NCI-H345 (cell line): ENCODE results near the gene PDE1A.

Source experiments
- DNase-seq: peaks from one replicate; lab custom pipeline; 2025; lab: John Stamatoyannopoulos, UW

Gene PDE1A

DNA sequence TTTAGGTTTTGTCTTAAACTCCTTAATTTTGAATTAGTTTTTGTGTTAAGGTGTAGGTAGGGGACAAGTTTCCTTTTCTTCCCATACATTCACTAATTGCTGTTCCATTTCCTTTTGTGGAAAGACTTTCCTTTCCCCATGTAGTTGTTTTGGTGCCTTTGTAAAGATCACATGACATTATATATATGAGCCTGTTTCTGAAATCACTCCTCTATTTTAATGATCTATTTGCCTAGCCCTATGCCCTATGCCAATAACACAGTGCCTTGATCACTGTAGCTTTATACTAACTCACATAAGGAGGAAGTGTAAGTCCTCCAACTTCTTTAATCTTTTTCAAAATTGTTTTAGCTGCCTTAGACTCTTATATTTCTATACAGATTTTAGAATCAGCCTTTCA is 229.3 kb downstream of the PDE1A start:
- DNase-seq: no peak

DNA sequence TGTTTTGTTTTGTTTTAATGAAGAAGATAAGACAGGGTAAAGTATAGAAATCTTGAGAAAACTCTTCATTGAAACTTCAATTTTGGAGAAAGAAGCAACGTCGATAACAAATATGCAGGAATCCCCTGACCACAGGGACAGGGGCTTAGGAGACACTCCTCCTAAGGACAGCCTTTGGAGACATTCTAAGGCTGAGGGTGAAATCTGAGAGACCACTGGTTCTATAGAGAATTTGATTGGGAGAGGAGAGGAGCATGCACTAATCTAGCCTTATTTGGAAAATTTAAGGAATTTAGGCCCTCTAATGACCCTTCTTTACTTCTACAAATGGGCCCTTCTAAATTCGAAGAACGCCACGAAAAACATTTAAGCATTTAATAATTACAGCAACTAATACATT is 233.5 kb downstream of the PDE1A start:
- DNase-seq: no peak

DNA sequence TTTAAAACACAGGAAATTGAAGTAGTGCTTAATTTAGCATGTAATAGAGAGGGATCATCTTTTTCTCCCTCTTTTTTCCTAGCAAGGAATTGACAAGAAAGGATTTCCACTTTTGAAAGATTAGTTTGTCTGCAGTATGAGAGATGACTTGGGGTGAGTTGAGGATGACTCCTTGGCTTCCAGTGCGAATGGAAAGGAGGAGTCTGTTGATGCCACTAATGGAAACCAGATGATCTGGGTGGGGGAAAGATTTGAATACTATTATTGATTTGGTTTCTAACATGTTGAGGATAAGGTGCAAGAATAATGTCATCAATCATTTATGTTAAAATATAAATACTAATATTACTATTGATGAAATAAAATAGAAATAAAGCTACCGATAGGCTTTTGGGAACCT is 235.8 kb downstream of the PDE1A start:
- DNase-seq: no peak

DNA sequence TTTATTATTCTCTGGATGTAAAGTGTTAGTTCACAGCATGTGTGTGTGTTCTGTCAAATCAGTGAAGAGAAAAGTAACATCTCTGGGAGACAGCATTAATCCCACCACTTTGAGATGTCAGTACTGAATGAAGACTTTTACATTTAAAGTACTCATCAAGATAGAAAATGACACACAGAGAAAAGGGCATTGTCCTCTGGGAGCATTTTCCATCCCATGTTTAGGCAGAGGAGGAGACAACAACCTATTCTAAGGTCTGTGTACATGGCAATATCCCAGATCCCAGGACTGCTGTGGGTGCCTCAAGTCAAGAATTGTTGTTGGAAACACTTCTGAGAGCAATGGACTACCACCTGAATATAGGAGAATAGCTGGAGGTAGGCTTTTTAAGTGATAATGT is 239.7 kb downstream of the PDE1A start:
- peak; percentile 29 for DNase-seq

DNA sequence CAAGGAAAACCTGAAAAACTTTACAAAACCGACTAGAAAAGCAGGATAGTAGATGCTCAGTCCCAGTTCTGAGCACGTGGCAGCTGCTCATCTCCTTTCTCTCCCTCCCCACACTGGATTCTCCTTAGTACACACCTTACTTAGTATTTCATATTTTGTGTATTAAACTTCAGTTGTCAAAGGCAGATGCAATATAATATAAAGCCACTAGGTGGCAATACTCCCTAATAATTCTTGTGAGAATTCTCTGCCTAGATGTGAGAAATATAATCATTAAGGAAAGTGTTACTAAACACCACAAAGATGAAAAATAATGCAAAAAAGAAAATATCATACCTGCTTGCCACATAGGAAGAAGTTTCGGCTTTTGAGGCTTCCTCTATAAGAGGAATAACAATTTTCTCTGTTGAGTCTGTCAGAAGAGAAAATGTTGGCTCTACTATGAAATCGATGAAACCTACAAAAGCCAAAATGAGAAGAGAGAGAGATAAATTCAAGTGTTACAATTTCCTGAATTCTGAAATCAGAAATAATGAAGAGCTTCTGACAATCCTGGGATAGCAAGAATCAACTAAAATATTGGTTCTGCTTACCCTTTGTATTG is 240.6 kb downstream of the PDE1A start:
- DNase-seq: peak; percentile 64

DNA sequence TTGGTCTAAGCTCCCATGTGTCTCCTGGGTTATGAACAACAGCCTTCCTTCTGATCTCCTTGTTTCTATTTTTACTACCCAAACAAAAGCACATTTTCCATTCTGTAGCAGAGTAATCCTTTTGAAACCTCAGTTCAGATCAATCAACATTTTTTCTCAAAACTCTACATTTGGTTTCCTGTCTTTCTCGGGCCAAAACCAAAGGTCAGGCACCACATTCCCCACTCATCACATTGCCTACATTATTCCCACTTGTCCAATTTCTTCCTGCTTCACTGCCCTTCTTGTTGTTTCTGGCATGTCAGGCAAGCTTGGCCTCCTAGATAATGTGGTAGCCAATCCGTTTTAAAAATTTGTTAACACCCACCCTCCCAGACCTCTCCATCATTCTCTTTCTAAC is 244.4 kb downstream of the PDE1A start:
- no peak for DNase-seq

DNA sequence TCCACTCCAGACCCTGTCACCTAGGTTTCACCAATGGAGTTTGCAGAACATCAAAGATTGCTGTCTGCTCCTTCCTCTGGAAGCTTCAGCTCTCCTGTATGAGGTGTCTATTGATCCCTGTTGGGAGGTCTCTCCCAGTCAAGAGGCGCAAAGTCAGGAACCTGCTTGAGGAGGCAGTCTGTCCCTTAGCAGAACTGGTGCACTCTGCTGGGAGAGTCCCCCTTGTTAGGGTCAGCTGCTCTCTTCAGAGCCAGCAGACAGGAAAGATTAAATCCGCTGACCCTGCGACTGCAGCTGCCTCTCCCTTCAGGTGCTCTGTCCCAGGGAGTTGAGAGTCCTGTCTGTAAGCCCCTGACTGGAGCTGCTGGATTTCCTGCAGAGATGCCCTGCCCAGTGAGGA is 245.5 kb downstream of the PDE1A start:
- DNase-seq: no peak

DNA sequence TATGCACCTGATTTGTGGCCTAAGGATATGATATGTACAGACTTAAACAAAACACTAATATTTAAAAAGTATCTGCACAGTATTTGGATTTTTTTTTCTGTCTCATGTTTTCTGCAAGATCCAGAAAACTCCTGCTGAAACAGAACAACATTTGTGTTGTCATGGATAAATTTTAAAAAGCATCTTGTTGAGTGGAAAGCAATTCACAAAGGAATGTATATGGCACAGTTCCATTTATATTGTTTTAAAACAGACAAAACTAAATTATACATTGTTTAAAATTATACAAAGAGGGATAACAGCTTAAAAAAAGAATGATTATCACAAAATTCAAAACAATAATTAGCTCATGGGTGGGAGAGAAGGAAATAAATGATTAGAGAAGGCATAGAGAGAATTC is 247.7 kb downstream of the PDE1A start:
- DNase-seq: no peak

DNA sequence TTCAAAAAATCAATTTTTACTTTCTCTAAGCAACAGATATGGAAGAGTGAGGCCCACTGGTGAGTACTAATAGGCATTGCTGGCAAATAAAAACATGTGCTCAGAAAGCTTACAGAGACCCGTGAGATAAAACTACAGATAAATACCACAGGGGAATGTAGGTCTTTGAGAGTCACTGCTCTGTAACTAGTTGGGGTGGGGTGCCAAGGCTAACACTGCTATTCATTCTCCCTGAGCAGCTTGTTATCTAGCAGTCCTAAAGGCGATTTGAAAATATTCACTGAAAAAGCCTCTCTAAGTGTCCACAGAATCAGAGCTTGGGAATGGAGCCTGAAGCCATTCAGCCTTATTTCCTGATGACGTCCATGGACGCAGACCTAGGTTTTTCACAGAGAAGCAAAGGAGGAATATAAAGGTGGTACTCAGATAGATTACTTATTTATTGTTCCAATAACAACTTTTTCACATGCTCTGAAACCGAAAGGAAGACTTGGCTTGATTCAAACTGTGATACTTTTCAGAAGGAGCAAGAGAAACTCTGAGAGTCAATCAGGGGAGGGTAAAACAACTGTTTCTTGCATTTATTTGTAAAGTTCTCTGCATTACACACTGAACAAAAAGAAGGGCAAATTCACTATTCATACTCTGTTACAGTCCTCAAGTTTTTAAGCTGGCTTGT is 252.8 kb downstream of the PDE1A start:
- DNase-seq: no peak

DNA sequence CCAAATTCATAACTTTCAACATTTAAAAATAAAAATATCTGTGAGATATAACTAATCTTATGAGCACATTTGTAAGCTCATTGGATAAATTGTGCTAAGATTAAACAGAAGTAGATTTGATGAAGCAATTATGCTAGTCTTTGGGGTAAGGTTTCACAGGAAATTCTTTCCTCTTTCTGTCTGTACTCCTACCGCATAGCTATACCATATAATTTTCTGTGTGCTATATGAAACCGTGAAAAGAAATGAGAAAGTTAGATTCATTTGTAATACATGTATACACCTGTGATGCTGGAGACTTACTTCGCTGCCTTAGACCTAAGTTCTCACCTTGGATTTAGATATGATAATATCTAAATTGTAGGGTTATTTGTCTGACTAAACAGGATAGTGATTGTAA is 256.5 kb downstream of the PDE1A start:
- DNase-seq: no peak

DNA sequence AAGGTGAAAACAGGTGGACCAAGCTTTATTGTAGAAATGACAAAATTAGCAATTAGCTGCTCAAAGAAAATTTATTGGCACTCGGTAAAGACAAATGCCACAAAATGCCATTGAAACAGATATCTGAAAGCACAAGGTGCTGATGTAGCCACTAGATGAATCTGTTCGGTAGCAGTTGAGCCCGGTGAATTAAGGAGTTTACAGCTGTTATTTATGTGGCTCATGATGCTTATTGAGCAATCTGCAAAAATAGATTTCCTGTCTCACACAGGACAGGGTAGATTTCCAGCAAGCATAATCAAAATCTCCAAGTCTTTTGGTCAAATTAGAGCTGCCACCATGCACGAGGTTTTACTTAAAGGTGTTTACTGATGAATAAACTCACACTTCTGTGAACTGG is 259.0 kb downstream of the PDE1A start:
- DNase-seq: no peak

DNA sequence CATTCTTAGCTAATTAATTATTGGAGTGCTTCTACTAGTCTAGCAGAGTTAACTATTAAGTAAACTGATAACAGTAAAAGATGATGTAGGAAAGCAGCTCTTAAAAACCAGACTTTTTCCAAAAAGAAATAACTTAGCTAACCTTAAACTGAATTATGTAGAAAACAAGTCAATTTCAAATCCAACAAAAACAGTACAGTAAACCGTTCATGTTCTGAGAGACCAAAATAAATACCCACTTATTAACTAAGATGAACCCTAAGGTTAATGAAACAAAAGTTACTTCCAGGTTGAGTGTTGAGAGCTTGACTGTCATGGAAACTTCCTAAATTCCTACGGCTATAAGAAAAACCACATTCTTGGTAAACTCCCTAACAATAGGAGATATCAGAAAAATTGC is 260.0 kb downstream of the PDE1A start:
- no peak for DNase-seq

DNA sequence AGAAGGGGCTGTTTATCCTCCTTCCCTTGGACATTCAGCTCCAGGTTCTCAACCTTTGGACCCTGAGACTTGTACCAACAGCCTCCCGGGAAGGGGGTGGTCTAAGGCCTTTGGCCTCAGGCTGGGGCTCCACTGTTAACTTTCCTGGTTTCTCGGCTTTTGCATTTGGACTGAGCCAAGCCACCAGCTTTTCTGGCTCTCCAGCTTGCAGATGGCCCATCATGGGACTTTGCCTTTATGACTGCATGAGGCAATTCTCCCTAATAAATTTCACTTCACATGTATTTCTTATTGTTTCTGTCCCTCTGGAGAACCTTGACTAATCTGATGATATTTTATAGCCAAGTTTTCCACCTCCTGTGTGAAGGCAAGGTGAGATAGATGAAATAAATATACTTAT is 260.4 kb downstream of the PDE1A start:
- no peak for DNase-seq

DNA sequence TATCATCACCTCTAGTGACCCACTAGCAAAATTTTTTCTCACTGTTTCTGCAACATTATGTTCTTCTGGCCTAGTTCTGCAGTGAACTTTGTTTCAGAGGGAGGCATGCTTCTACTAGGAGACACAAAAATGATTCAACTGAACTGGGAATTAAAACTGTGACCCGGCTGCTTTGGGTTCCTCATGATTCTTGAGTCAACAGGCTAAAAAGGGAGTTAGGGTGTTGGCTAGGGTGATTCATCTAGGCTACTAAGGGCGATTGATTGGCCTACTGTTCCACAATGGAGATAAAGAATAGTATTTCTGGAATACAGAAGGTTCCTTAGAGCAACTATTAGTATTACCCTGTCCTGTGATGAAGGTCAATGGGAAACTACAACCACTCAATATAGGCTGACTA is 261.6 kb downstream of the PDE1A start:
- DNase-seq: no peak

DNA sequence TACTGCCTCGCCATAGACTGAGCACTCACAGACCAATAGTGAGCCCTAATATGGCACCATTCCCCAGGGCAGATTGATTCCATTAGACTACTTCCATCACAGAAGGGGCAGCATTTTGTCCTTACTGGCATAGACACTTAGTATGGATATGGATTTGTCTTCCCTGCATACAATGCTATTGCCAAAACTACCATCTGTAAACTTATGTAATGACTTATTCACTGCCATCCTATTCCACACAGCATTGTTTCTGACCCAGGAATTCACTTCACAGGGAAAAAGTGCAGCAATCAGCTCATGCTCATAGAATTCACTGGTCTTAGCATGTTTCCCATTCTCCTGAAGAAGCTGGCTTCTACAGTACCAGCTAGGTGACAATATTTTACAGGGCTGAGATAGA is 262.1 kb downstream of the PDE1A start:
- no peak for DNase-seq

DNA sequence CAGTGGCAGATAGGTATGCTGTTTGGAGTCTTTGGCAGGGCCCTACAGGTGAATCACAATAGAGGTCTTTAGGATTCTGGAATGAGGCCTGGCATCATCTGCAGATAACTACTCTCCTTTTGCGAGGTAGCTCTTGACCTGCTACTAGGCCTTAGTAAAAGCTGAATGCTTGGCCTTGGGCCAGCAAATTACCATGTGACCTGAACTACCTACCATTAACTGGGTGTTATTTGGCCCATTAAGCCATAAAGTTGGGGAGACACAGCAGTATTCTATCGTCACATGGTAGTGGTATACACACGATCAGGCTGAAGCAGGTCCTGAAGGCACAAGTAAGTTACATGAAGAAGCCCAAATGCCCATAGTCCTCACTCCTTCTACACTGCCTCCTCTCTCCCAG is 263.0 kb downstream of the PDE1A start:
- no peak for DNase-seq

DNA sequence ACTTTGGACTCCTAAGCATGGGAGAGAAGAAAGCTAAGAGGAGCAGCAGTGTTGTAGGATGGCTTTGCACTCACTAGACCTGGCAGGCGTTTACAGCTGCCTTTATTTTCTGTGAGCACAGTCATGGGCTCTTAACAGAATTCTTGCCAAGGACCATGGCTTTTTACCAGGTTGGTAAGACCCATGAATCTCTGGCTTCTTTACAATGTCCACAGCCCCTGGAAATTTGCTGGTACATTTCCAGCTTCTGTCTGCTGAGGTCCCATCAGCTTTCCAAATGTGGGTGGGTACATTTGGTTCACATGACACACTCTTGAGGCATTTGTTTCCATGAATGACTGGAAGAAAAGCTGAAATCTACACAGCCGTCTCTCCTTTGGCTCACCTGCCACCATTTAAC is 278.5 kb downstream of the PDE1A start:
- no peak for DNase-seq

DNA sequence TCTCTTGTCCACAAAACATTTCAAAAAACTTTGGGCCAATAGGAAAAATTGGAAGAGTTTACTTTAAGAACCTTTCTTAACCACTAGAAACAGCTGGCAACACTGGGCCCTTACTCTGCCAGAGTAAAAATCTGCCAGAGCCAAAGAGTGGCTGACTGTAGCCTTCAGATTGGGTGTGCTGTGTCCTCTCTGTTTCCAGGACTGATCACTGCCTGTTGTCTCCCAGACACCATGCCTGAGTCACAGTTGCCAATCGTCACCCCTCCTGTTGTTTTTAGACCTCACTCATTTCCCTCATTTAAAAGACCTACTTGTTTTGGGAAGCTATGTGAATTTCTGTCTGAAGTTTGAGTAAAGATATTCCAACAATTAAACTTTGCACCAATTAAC is 282.1 kb downstream of the PDE1A start:
- DNase-seq: no peak

DNA sequence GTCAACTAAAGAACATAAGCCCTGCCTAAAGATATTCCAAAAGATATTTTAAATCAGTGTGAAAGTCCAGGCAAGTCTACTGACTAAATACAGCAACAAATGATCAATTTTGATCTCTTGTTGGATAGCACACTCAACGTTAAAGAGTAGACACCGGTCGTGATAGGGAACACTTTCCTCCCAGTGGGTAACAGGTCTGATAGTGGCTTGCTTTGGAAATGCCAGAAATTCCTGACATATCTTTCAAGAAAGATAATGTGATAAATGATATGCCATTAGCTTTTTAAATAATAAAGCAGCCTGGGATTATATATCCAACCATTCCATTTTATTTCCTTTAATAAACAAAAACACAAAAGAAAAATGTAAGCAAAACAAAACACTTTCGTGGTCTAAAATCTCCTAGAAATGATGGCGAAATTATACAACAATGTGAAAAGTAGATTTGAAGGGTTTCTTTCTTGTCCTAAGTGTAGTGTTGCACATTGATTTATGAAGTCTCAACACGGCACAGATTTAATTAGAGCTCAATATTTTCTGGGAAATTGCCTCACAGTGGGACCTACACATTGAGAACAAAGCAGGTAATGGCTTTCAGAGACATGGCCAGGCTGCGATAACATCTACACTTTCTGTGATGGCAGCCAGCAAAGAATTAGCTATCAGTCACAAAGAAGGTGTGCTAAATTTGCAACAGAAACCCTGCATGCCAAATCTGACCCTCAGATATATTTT is 282.6 kb downstream of the PDE1A start:
- DNase-seq: no peak

DNA sequence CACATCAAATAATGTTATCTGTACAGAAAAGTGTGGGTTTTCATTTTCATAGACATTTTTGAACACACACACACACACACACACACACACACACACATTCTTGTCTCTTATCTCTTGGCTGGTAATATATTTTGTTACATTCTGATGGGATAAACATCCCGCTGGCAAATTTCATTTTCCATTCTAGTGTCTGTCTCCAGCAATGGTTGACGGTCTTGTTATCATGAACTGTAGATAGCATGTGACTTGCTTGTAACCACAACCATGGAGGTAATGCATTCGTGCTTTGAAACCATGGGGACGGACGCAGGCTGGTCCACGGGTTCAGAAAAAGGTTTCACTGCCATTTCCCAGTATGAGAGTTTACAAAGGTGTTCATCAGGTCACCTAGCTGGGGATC is 284.8 kb downstream of the PDE1A start:
- no peak for DNase-seq

DNA sequence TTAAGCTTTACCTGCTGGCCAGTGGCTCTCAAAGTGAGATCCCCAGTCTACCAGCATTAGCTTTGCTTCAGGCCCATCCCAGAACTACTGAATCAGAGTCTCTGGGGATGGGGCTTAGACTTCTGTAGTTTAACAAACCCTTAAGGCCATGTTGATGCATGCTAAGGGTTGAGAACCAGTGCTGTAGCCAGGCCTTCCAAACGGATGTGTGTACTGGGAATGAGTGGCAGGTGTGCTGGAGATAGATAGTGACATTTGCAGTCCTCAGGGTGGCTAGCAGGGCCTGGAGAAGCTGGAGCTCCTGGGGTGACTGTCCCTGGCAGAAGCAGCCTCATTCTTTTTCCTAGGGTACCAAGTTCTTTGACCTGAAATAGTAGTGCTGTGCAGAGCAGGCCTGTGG is 292.6 kb downstream of the PDE1A start:
- DNase-seq: no peak

DNA sequence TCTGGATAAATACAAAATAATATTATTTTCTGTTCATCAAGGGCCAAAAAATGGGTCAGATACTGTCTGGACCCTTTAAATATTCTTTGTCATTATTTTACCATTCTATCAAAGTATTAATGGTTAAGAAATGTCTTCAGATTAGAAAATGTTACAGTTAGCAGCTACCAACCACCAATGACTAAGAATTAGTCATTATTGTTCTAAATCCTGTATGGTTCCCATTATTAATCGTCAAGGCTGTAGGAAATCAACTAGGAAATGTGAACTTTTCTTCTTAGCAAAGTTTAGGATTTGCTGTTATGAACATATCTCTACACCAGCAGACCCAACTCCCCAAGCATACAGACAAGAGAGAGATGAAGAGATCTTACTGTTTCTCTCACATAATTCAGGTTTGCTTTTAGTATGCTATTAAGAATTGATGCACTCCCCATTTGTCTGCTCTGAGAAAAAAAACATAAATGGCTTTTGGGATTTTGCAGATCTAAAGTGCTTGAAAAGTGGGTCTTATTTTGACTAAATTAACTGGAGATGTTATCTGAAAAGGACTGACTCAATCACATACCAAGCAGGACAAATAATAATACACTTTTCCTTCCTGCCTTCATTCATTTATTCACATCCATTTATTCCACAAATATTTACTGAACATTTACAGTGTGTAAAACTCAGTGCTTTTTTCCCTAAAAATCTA is 293.5 kb downstream of the PDE1A start:
- DNase-seq: no peak

DNA sequence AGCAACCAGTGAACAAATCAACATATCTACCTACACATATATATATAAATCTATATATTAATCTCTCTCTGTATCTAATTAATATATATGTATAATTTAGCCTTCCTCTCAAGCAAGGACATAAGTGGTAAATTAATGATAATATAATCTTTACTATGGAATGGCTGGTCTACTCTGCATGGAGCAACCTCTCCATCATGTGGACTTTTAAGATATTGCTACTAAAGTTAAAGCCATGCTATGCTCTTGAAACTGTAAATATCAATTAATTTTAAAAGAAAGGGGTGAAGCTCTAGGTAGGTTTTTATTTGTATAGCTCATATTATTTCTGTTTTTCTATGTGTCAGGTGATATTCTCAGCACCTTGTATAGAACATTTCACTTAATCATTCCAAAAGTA is 294.2 kb downstream of the PDE1A start:
- DNase-seq: no peak
